GM12874 (cell line): Measurements from ENCODE around the gene GIGYF1.

Experiments
- CTCF ChIP-seq: IDR thresholded peaks from 2 replicates; pipeline ENCODE4 v1.5.1; 2011; ENCODE audit warnings: low read depth, mild to moderate bottlenecking, control low read depth, low read length, moderate library complexity; ENCODE audit not compliant: insufficient read depth

Gene GIGYF1

GRCh38 chr7:100705320-100705752 lies 11.3 kb upstream of the GIGYF1 start:
- peak; percentile 96 for TF ChIP-seq CTCF

- no peak for TF ChIP-seq CTCF
Observed at GRCh38 chr7:100699018-100699417, 5.0 kb upstream of the GIGYF1 start.

GRCh38 chr7:100696123-100696521 lies 2.1 kb upstream of the GIGYF1 start:
- TF ChIP-seq CTCF, result no peak

- TF ChIP-seq CTCF, result no peak
Observed at GRCh38 chr7:100693312-100694097, 545 bp downstream of the GIGYF1 start.

GRCh38 chr7:100692578-100692961 lies 1.5 kb downstream of the GIGYF1 start:
- no peak for TF ChIP-seq CTCF

GRCh38 chr7:100691676-100692577 lies 2.1 kb downstream of the GIGYF1 start:
- TF ChIP-seq CTCF, result peak; percentile 89

GRCh38 chr7:100689230-100690135 lies 4.6 kb downstream of the GIGYF1 start:
- no peak; the same call in 1 of the 2 replicates for TF ChIP-seq CTCF
